ENCODE data around the gene HPS3. TPM values are rescaled to one million over a fixed set of nuclear protein-coding genes. Genes with fewer than 3 reads are reported as not detected.

HPS3 gene
- total RNA-seq, 2 donors from 2014 or later = 5.9 to 6.7 TPM

DNA sequence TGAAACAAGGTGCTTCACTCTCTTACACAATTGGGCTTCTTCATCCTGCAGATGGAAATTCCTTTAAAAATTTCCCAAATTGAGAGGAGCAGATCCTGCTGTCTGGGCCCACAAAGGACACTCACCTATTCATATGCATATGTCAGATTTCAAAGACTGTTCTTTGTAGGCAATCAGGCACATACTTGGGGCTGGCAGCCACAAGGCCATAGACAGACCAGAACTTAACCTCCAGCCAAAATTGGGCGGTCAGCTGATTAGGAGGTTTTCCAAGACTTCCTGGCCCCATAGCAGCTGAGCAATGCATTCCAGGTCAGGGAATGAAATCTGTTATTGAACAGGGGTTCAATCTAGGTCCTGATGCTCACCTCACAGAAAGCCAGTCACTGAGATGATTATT is 15.0 kb upstream of the HPS3 start:
- Histone ChIP-seq H3K9me3 (no peaks in the 10 kb centered on the region), H3K4me1 (no peaks in the 10 kb centered on the region), H3K36me3 (no peaks in the 10 kb centered on the region), H3K4me3 (no peak overlapping the region), H3K27ac (no peak overlapping the region), H3K27me3 (no peaks in the 10 kb centered on the region)
- DNase-seq (ENCODE audit: low spot score) = no peak
- no peak for TF ChIP-seq CTCF (IDR thresholded peaks at IDR 0.05)

- no peaks in the 10 kb centered on the region for H3K9me3 ChIP-seq
- no peaks in the 10 kb centered on the region for H3K4me1 ChIP-seq
- no peak for TF ChIP-seq CTCF (IDR thresholded peaks at IDR 0.05)
- no peaks in the 10 kb centered on the region for H3K36me3 ChIP-seq
- no peak for DNase-seq (ENCODE audit: low spot score)
- no peaks in the 10 kb centered on the region for H3K27me3 ChIP-seq
- H3K4me3 ChIP-seq = no peak overlapping the region
- no peak overlapping the region for H3K27ac ChIP-seq
Measured at GRCh38 chr3:149115114-149115513, 14.3 kb upstream of the HPS3 start.

- TF ChIP-seq CTCF (IDR thresholded peaks at IDR 0.05) = no peak
- Histone ChIP-seq H3K4me1 (no peaks in the 10 kb centered on the region), H3K9me3 (no peaks in the 10 kb centered on the region), H3K27ac (no peak overlapping the region), H3K4me3 (no peak overlapping the region), H3K36me3 (no peaks in the 10 kb centered on the region), H3K27me3 (no peaks in the 10 kb centered on the region)
- DNase-seq (ENCODE audit: low spot score) = no peak
Measured at GRCh38 chr3:149118724-149119123, 10.7 kb upstream of the HPS3 start.

- TF ChIP-seq CTCF (IDR thresholded peaks at IDR 0.05) = no peak
- Histone ChIP-seq H3K4me1 (no peaks in the 10 kb centered on the region), H3K27me3 (no peaks in the 10 kb centered on the region), H3K4me3 (no peak overlapping the region), H3K36me3 (no peaks in the 10 kb centered on the region), H3K27ac (no peak overlapping the region), H3K9me3 (no peaks in the 10 kb centered on the region)
- no peak for DNase-seq (ENCODE audit: low spot score)
Measured at GRCh38 chr3:149119466-149119865, 10.0 kb upstream of the HPS3 start.

DNA sequence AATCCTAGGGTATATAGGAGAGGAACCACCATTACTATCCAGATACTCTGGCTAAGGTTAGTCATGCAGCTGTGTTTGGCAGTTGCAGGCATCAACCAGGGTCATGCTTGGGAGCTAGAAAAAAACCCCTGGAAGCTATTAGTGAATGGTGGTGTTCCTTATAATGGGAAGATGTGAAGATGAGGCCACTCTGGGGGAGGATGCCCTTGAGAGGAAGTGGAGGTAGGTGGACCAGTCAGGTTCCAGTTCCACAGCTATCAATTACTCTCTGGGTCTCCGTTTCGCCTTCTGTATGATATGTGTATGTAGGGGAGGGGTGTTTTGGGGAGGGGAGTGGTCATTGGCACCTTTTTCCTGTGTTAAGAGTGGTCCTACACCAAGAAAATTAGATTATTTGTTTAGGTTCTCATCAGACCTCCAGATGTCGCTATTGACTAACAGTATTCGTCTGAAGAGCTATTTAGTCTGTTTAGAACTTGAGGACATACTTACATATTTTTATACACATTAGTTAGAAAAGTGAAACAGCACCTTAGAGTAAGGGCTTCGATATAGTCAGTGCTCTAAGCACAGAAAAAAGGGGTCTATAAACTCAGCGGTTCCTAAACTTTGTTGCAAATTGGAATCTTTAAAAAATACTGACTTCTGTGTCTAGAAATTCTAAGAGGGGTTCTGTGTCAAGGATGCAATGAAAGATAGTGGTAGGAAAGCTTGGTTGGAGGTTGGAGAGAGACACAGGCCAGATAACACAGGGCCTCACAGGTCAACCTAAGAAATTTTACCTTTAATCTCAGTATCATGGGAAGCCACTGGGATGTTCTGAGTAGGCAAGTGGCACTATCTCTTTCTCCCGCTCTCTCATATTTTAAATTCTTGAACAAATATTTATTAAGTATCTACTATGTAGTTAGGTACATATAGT is 9.1 kb upstream of the HPS3 start:
- H3K36me3 ChIP-seq = no peaks in the 10 kb centered on the region
- H3K9me3 ChIP-seq = no peaks in the 10 kb centered on the region
- no peaks in the 10 kb centered on the region for H3K27me3 ChIP-seq
- no peak for DNase-seq (ENCODE audit: low spot score)
- no peak overlapping the region for H3K27ac ChIP-seq
- peak; percentile 36 to 73 for TF ChIP-seq CTCF (IDR thresholded peaks at IDR 0.05)
- no peak overlapping the region for H3K4me3 ChIP-seq
- H3K4me1 ChIP-seq = no peaks in the 10 kb centered on the region

Measured in right atrium auricular region (tissue), 2 donors.